Upper lobe of left lung (tissue), 4 donors: ENCODE data around the gene FBXO34.

Experiments used
- EP300 ChIP-seq, 4 donors: sonication (generic); formaldehyde crosslinking; IDR thresholded peaks; one replicate each; pipeline ENCODE4 v1.5.1; 2017; ENCODE audit warnings: antibody characterized with exemption in 4 of 4, control low read depth in 2 of 4
- POLR2AphosphoS5 ChIP-seq, 2 donors: sonication (generic); formaldehyde crosslinking; IDR thresholded peaks; one replicate each; pipeline ENCODE4 v1.5.1; 2017; ENCODE audit warnings: antibody characterized with exemption in 2 of 2
- TF ChIP-seq, protein P1 (sequence below), 6 experiments: fragments of 450-650 bp in 4 of 6; fragments of 200-600 bp in 2 of 6; sonication (generic) in 2 of 6; IDR thresholded peaks; one replicate each; pipeline ENCODE4 v1.5.1; 2016 to 2019; ENCODE audit warnings: antibody characterized with exemption in 6 of 6

- TF ChIP-seq, protein P1, sequence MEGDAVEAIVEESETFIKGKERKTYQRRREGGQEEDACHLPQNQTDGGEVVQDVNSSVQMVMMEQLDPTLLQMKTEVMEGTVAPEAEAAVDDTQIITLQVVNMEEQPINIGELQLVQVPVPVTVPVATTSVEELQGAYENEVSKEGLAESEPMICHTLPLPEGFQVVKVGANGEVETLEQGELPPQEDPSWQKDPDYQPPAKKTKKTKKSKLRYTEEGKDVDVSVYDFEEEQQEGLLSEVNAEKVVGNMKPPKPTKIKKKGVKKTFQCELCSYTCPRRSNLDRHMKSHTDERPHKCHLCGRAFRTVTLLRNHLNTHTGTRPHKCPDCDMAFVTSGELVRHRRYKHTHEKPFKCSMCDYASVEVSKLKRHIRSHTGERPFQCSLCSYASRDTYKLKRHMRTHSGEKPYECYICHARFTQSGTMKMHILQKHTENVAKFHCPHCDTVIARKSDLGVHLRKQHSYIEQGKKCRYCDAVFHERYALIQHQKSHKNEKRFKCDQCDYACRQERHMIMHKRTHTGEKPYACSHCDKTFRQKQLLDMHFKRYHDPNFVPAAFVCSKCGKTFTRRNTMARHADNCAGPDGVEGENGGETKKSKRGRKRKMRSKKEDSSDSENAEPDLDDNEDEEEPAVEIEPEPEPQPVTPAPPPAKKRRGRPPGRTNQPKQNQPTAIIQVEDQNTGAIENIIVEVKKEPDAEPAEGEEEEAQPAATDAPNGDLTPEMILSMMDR (IDR thresholded peaks at IDR 0.05), result no peak
- TF ChIP-seq POLR2AphosphoS5 (IDR thresholded peaks at IDR 0.05) (no peak), EP300 (IDR thresholded peaks at IDR 0.05) (no peak)
These were observed 61.7 kb downstream of the FBXO34 start for GRCh38 chr14:55332654-55333570.
